ENCODE data around the gene FBLN2.

GRCh38 chr3:13687517-13687943, 138.6 kb downstream of the FBLN2 start:
- TF ChIP-seq BHLHE40 (IDR thresholded peaks at IDR 0.05; ENCODE audit: borderline replicate concordance in 1 of 2, low read depth in 2 of 2, low read length in 1 of 2) = no peak
- no peak for TF ChIP-seq POLR2AphosphoS2 (IDR thresholded peaks at IDR 0.05; ENCODE audit: low read depth, low read length)
- no peak for TF ChIP-seq ZNF24 (IDR thresholded peaks at IDR 0.05)

Measured in GM12878 (cell line).